Pancreas (tissue), 10 donors: ENCODE measurements around the gene CAPN14. TPM values are rescaled to one million over a fixed set of nuclear protein-coding genes. Genes with fewer than 3 reads are reported as not detected.

ENCODE experiments used
- ATAC-seq, 4 donors: fragments of 200-7000 bp; cut with Tn5 transposase; one replicate each; pipeline versions ENCODE4 v1.8.0 to v1.9.1; 2020; ENCODE audit warnings: mild to moderate bottlenecking in 4 of 4, moderate library complexity in 4 of 4
- DNase-seq, 6 donors: peaks; one replicate each; pipeline ENCODE4 v3.0.0-alpha.2; 2020
- FAIRE-seq: peaks from 2 replicates; lab custom pipeline; 2012; peaks lifted over from hg19 to GRCh38; lab: Jason Lieb, UNC
- H3K27ac ChIP-seq, 4 donors: fragments of 200-600 bp; sonication (generic); 1 replicate in 3 of 4; 2 replicates in 1 of 4; pipeline versions ENCODE4 v1.5.0 to v1.8.0; 2020
- H3K27me3 ChIP-seq, 4 donors: fragments of 200-600 bp; one replicate each; pipeline ENCODE4 v1.8.0; 2021
- H3K36me3 ChIP-seq, 3 donors: fragments of 200-600 bp; sonication (generic) in 1 of 3; one replicate each; pipeline versions ENCODE4 v1.5.0 to v1.8.0; 2020 to 2021
- H3K4me1 ChIP-seq, 3 donors: fragments of 200-600 bp; one replicate each; pipeline ENCODE4 v1.8.0; 2021
- H3K4me3 ChIP-seq, 4 donors: fragments of 200-600 bp; sonication (generic) in 2 of 4; one replicate each; pipeline versions ENCODE4 v1.5.0 to v1.8.0; 2020 to 2021
- H3K9me3 ChIP-seq, 4 donors: fragments of 200-600 bp; one replicate each; pipeline ENCODE4 v1.8.0; 2021
- CTCF ChIP-seq, 4 donors: fragments of 200-600 bp; sonication (generic) in 3 of 4; IDR thresholded peaks; one replicate each; pipeline versions ENCODE4 v1.5.0 to v1.8.0; 2021; ENCODE audit warnings: antibody characterized with exemption in 4 of 4
- WGBS, 2 donors: extraction: QIAGEN DNeasy Blood & Tissue Kit; methylation state at CpG; one replicate each; pipeline ENCODE4 v1.1.7; 2013; 5-methylcytosine and 5-hydroxymethylcytosine counted together
- intact Hi-C, 3 donors: fragments of 100-400 bp; cut with DNase I; formaldehyde crosslinking; loops; one replicate each; pipeline versions ENCODE4 v1.11.1 to v1.14.2; 2022
- polyA plus RNA-seq, 2 donors: library from polyadenylated mRNA; stranded (reverse); fragments of 200-250 nt; gene quantifications; one replicate each; pipeline ENCODE4 v1.2.3, GENCODE V29; 2013
- total RNA-seq, 6 donors: library from RNA; stranded (reverse); fragmentation: NEBNext Ultra II Directional in 4 of 6; extraction: Animal tissue kit (Norgen Biotek cat#: 25700) in 4 of 6; gene quantifications; one replicate each; pipeline versions ENCODE4 v1.2.1 to v1.2.4, GENCODE V29; 2021 to 2023
- donor health status: healthy with polysubstance abuse.
- donor health status: DM: no; HTN: no; CAD: no; lungs with moderate emphysema.
- donor health status: DM: no; HTN: no; CAD: no.
- donor health status: control.
- donor health status: control.
- donor health status: Bipolar disorder and iron deficiency.
- donor health status: DM: yes; HTN: yes; CAD: no.
- donor health status: DM: no; HTN: no; CAD: no.
- donor health status: DM: no; HTN: no; CAD: no.
- donor health status: DM: yes; HTN: yes; CAD: no.

Gene CAPN14
- total and polyA plus RNA-seq, 8 donors: 0.06 to 0.08 (median 0.07) TPM; not detected in 5

- ATAC-seq (no peak), DNase-seq (no peak), FAIRE-seq (no peak)
- H3K4me1 ChIP-seq: no peaks in the 10 kb centered on the region
- 82 to 84% methylated on average over 5 of the region's 5 CpGs for WGBS, 2 donors
- no peaks in the 10 kb centered on the region for H3K36me3 ChIP-seq
- intact Hi-C loops: no loop called here
- TF ChIP-seq CTCF (IDR thresholded peaks at IDR 0.05): no peak
- no peaks in the 10 kb centered on the region for H3K9me3 ChIP-seq
- H3K27ac ChIP-seq: no peak overlapping the region
- no peaks in the 10 kb centered on the region for H3K27me3 ChIP-seq
- no peak overlapping the region for H3K4me3 ChIP-seq
Measured at GRCh38 chr2:31202041-31202440, 15.3 kb downstream of the CAPN14 start.

GRCh38 chr2:31200972-31201371 lies 16.3 kb downstream of the CAPN14 start:
- Histone ChIP-seq H3K36me3 (no peaks in the 10 kb centered on the region), H3K27me3 (no peaks in the 10 kb centered on the region), H3K4me3 (no peak overlapping the region), H3K9me3 (no peaks in the 10 kb centered on the region), H3K27ac (no peak overlapping the region), H3K4me1 (no peaks in the 10 kb centered on the region)
- intact Hi-C loops: no loop called here
- 77 to 84% methylated on average over 9 of the region's 9 CpGs for WGBS, 2 donors
- DNase-seq (no peak), ATAC-seq (no peak), FAIRE-seq (no peak)
- TF ChIP-seq CTCF (IDR thresholded peaks at IDR 0.05): no peak

GRCh38 chr2:31199206-31199605 lies 18.1 kb downstream of the CAPN14 start:
- 73 to 79% methylated on average over 4 of the region's 4 CpGs for WGBS, 2 donors
- intact Hi-C loops: no loop called here
- H3K27ac ChIP-seq: no peak overlapping the region
- no peaks in the 10 kb centered on the region for H3K36me3 ChIP-seq
- H3K9me3 ChIP-seq: no peaks in the 10 kb centered on the region
- DNase-seq (no peak), ATAC-seq (no peak), FAIRE-seq (no peak)
- no peaks in the 10 kb centered on the region for H3K4me1 ChIP-seq
- no peak overlapping the region for H3K4me3 ChIP-seq
- TF ChIP-seq CTCF (IDR thresholded peaks at IDR 0.05): no peak
- no peaks in the 10 kb centered on the region for H3K27me3 ChIP-seq

- no peak for ATAC-seq
- WGBS, 2 donors: 88 to 93% methylated on average over 2 of the region's 2 CpGs
- no peak for TF ChIP-seq CTCF (IDR thresholded peaks at IDR 0.05)
- FAIRE-seq: no peak
- no peak overlapping the region for H3K4me3 ChIP-seq
- no peak overlapping the region for H3K27ac ChIP-seq
- H3K4me1 ChIP-seq: no peaks in the 10 kb centered on the region
- no peak for DNase-seq
- intact Hi-C loops: no loop called here
- no peaks in the 10 kb centered on the region for H3K36me3 ChIP-seq
- H3K9me3 ChIP-seq: no peaks in the 10 kb centered on the region
- no peaks in the 10 kb centered on the region for H3K27me3 ChIP-seq
Measured at GRCh38 chr2:31197669-31198068, 19.6 kb downstream of the CAPN14 start.

- WGBS, 2 donors: 67 to 71% methylated on average over 4 of the region's 4 CpGs
- DNase-seq (no peak), FAIRE-seq (no peak), ATAC-seq (no peak)
- Histone ChIP-seq H3K36me3 (no peaks in the 10 kb centered on the region), H3K27ac (no peak overlapping the region), H3K4me3 (no peak overlapping the region), H3K27me3 (no peaks in the 10 kb centered on the region), H3K4me1 (no peaks in the 10 kb centered on the region), H3K9me3 (no peaks in the 10 kb centered on the region)
- TF ChIP-seq CTCF (IDR thresholded peaks at IDR 0.05): no peak
- intact Hi-C loops: no loop called here
Measured at GRCh38 chr2:31197166-31197565, 20.1 kb downstream of the CAPN14 start.
